ENCODE measurements around the gene TMEM131. TPM values are rescaled to one million over a fixed set of nuclear protein-coding genes. Genes with fewer than 3 reads are reported as not detected.

TMEM131 gene
- total RNA-seq, 1 experiment from 2014 or later = 32.4 TPM

- DNase-seq (ENCODE audit: low read depth) = peak; percentile 26
Observed at GRCh38 chr2:97992836-97993825, 2.6 kb downstream of the TMEM131 start.

GRCh38 chr2:97991081-97991856 lies 4.5 kb downstream of the TMEM131 start:
- no peak for DNase-seq (ENCODE audit: low read depth)

GRCh38 chr2:97988722-97989121 lies 7.0 kb downstream of the TMEM131 start:
- DNase-seq (ENCODE audit: low read depth) = peak; percentile 28

- no peak for DNase-seq (ENCODE audit: low read depth)
Observed at GRCh38 chr2:97985998-97986397, 9.8 kb downstream of the TMEM131 start.

- DNase-seq (ENCODE audit: low read depth) = no peak
Observed at GRCh38 chr2:97983698-97984097, 12.1 kb downstream of the TMEM131 start.

GRCh38 chr2:97983134-97983533 lies 12.6 kb downstream of the TMEM131 start:
- DNase-seq (ENCODE audit: low read depth) = no peak

- no peak for DNase-seq (ENCODE audit: low read depth)
Observed at GRCh38 chr2:97982621-97983020, 13.1 kb downstream of the TMEM131 start.

- DNase-seq (ENCODE audit: low read depth) = no peak
Observed at GRCh38 chr2:97981961-97982360, 13.8 kb downstream of the TMEM131 start.

- DNase-seq (ENCODE audit: low read depth) = no peak
Observed at GRCh38 chr2:97979904-97980303, 15.8 kb downstream of the TMEM131 start.

- no peak for DNase-seq (ENCODE audit: low read depth)
Observed at GRCh38 chr2:97974471-97974870, 21.3 kb downstream of the TMEM131 start.

- no peak for DNase-seq (ENCODE audit: low read depth)
Observed at GRCh38 chr2:97970293-97971060, 25.3 kb downstream of the TMEM131 start.

GRCh38 chr2:97969081-97970067 lies 26.4 kb downstream of the TMEM131 start:
- DNase-seq (ENCODE audit: low read depth) = no peak

GRCh38 chr2:97967931-97968627 lies 27.7 kb downstream of the TMEM131 start:
- DNase-seq (ENCODE audit: low read depth) = no peak

- DNase-seq (ENCODE audit: low read depth) = no peak
Observed at GRCh38 chr2:97967216-97967592, 28.5 kb downstream of the TMEM131 start.

GRCh38 chr2:97966545-97967215 lies 29.1 kb downstream of the TMEM131 start:
- no peak for DNase-seq (ENCODE audit: low read depth)

GRCh38 chr2:97965116-97965515 lies 30.6 kb downstream of the TMEM131 start:
- no peak for DNase-seq (ENCODE audit: low read depth)

- no peak for DNase-seq (ENCODE audit: low read depth)
Observed at GRCh38 chr2:97963880-97964279, 31.9 kb downstream of the TMEM131 start.

- DNase-seq (ENCODE audit: low read depth) = no peak
Observed at GRCh38 chr2:97963079-97963406, 32.7 kb downstream of the TMEM131 start.

GRCh38 chr2:97961534-97961933 lies 34.2 kb downstream of the TMEM131 start:
- DNase-seq (ENCODE audit: low read depth) = no peak

- DNase-seq (ENCODE audit: low read depth) = no peak
Observed at GRCh38 chr2:97958184-97958583, 37.6 kb downstream of the TMEM131 start.

Measured in RPMI7951 (cell line).